Fibroblast of the aortic adventitia (primary cell): Measurements from ENCODE around the gene SYCE3. TPM values are rescaled to one million over a fixed set of nuclear protein-coding genes. Genes with fewer than 3 reads are reported as not detected.
"Not testable (repeated sequence)": the region's sequence is repeated elsewhere in the genome, so short reads cannot be mapped to it uniquely, and the experiment has no call there.

Source experiments
- DNase-seq: peaks from one replicate; pipeline ENCODE4 v3.0.0-alpha.2; 2010; ENCODE audit warnings: low read depth
- H3K4me3 ChIP-seq: 2 replicates; pipeline ENCODE4 v1.5.1; 2011; ENCODE audit warnings: low read depth, mild to moderate bottlenecking, control low read depth, low read length, moderate library complexity
- total RNA-seq: library from RNA; depleted of rRNA; stranded (reverse); fragments of >200 nt; gene quantifications from 2 replicates; pipeline ENCODE4 v1.2.3, GENCODE V29; 2012; ENCODE audit warnings: low replicate concordance
- TF ChIP-seq, protein P1 (sequence below): IDR thresholded peaks from 2 replicates; pipeline ENCODE4 v1.5.1; 2011; ENCODE audit warnings: mild to moderate bottlenecking, low read length, control low read depth, inconsistent platforms; ENCODE audit not compliant: insufficient read depth

Gene SYCE3
- total RNA-seq, 1 donor, result not detected

DNA sequence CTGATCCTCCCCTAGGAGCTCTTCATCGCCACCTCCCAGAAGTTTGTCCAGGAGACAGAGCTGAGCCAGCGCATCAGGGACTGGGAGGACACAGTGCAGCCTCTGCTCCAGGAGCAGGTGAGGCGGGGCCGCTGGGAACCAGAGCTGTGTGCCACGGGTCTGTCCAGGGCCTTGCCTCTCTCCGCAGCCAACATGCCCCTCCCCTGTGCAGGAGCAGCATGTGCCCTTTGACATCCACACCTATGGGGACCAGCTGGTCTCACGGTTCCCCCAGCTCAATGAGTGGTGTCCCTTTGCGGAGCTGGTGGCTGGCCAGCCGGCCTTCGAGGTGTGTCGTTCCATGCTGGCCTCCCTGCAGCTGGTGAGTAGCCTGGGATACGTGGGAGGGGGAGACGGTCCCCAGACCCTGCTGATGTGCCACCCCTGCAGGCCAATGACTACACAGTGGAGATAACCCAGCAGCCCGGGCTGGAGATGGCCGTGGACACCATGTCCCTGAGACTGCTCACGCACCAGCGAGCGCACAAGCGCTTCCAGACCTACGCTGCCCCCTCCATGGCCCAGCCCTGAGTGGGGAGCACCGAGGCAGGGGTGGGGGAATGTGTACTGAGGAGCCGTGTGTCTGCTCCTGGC lies 39.8 kb downstream of the SYCE3 start:
- DNase-seq, result no peak
- no peak overlapping the region for H3K4me3 ChIP-seq
- TF ChIP-seq, protein P1, sequence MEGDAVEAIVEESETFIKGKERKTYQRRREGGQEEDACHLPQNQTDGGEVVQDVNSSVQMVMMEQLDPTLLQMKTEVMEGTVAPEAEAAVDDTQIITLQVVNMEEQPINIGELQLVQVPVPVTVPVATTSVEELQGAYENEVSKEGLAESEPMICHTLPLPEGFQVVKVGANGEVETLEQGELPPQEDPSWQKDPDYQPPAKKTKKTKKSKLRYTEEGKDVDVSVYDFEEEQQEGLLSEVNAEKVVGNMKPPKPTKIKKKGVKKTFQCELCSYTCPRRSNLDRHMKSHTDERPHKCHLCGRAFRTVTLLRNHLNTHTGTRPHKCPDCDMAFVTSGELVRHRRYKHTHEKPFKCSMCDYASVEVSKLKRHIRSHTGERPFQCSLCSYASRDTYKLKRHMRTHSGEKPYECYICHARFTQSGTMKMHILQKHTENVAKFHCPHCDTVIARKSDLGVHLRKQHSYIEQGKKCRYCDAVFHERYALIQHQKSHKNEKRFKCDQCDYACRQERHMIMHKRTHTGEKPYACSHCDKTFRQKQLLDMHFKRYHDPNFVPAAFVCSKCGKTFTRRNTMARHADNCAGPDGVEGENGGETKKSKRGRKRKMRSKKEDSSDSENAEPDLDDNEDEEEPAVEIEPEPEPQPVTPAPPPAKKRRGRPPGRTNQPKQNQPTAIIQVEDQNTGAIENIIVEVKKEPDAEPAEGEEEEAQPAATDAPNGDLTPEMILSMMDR, result no peak

DNA sequence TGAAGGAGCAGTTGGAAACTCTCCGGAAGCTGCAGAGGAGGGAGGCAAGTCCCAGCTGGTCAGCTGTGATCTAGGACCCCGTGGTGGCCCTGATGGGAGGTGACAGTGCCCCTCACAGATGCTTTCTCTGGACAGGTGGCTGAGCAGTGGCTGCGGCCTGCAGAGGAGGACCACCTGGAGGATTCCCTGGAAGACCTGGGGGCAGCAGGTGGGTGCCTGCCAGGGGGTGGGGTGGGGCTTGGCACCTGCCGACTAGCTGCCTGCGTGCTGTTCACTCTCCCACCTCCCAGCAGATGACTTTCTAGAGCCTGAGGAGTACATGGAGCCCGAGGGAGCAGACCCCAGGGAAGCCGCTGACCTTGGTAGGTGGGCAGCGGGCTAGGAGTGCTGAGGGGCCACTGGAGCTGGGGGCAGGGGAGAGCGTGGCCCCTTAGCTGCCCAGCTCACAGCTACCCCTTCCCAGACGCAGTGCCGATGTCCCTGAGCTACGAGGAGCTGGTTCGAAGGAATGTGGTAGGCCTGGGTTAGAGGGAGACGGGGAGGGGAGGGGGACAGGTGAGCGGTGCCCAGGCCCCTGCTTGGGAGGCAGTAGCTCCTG lies 40.4 kb downstream of the SYCE3 start:
- no peak for DNase-seq
- TF ChIP-seq, protein P1, result no peak
- no peak overlapping the region for H3K4me3 ChIP-seq

DNA sequence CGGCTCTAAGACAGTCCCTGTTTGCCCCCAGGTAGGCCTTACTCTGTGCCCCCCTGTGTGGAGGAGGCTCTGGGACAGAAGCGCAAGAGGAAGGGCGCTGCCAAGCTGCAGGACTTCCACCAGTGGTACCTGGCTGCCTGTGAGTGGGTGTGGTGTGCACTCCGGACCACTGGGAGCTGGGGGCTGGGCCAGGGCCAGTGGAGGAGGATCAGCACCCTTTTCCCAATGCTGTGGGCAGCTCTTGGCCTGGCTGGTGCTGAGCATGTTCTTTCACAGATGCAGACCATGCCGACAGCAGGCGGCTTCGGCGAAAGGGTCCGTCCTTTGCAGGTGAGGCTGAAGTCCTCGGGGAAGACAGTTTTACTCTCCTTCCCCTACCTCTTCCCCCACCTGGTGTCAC lies 41.0 kb downstream of the SYCE3 start:
- TF ChIP-seq, protein P1, result no peak
- no peak for DNase-seq
- H3K4me3 ChIP-seq, result no peak overlapping the region

DNA sequence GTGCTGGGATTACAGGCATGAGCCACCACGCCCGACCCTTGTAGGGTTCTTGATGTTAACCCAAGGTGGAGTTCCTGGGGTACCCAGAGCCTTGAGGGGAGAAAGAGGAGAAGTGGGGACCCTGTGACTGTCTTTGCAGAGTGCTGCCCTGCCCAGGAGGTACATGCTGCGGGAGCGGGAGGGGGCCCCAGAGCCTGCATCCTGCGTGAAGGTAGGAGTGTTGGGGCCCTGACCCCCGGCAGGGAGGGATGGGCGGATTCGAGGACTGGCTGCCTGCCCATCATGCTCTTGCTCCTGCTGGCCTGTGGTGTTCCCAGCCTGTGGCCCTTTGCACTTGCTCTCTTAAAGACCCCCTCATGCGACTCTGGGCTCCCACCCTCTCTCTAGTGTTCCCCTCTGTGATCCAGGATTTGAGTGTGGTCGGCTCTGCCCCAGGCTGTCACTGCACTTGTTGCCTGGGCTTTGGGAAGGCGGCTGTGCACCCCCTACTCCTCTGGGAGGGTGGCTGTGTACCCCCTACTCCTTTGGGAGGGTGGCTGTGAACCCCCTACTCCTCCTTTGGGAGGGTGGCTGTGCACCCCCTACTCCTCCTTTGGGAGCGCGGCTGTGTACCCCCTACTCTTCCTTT lies 41.8 kb downstream of the SYCE3 start:
- TF ChIP-seq, protein P1, result no peak
- no peak overlapping the region for H3K4me3 ChIP-seq
- DNase-seq, result no peak

DNA sequence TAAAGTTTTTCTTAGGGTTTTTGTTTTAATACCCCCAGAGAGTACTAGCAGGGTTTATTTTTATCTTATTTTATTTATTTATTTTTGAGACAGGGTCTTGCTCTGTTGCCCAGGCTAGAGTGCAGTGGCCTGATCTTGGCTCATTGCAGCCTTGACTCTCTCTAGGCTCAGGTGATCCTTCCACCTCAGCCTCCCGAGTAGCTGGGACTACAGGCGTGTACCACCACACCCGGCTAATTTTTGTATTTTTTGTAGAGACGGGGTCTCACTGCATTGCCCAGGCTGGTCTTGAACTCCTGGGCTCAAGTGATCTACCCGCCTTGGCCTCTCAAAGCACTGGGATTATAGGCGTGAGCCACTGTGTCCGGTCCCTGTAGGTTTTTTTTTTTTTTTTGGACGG lies 42.5 kb downstream of the SYCE3 start:
- not testable (repeated sequence) for H3K4me3 ChIP-seq, DNase-seq

DNA sequence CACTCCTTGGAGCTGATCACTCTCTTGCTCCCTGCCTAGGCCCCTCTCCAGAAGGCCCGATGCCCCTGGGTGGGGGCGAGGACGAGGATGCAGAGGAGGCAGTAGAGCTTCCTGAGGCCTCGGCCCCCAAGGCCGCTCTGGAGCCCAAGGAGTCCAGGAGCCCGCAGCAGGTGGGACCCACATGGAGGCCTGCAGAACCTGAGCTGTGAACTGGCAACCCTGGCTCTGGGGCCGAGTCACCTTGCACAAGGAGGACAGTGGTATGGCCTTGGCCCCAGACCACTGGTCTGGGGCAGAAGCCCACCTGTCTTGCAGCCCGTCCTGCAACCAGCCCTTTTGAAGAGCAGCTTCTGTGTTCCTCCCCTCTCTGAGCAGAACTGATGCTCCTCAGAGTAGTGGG lies 43.6 kb downstream of the SYCE3 start:
- no peak overlapping the region for H3K4me3 ChIP-seq
- TF ChIP-seq, protein P1, result no peak
- no peak for DNase-seq

DNA sequence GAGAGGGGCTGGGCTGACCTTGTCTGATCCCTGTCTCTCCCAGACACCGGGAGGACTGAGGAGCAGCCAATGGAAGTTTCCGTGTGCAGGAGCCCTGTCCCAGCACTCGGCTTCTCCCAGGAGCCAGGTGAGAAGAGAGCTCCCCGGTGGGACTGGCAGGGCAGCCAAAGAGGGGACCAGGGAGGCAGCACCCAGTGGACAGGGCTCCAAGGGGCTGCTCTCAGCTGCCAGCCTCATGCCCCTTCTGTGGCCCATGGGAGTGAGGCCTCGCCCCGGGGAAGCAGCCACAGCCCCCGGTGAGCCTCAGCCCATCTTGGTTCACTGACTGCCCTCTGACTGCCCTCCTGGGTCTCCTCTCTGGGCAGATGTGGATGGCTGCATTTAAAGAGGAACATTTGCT lies 44.1 kb downstream of the SYCE3 start:
- H3K4me3 ChIP-seq, result no peak overlapping the region
- no peak for DNase-seq
- TF ChIP-seq, protein P1, result no peak
